GM08714 (cell line): ENCODE results near the gene RRM1.

Experiments used
- H3K4me3 ChIP-seq: fragments of 200-500 bp; sonication (Bioruptor generic); 2 replicates; pipeline ENCODE4 v1.5.1; 2014; ENCODE audit warnings: mild to moderate bottlenecking, low read length, inconsistent platforms
- ZNF274 ChIP-seq: IDR thresholded peaks from 2 replicates; pipeline ENCODE4 v1.6.1; 2012; ENCODE audit warnings: mild to moderate bottlenecking, low read depth, low read length

The RRM1 gene

DNA sequence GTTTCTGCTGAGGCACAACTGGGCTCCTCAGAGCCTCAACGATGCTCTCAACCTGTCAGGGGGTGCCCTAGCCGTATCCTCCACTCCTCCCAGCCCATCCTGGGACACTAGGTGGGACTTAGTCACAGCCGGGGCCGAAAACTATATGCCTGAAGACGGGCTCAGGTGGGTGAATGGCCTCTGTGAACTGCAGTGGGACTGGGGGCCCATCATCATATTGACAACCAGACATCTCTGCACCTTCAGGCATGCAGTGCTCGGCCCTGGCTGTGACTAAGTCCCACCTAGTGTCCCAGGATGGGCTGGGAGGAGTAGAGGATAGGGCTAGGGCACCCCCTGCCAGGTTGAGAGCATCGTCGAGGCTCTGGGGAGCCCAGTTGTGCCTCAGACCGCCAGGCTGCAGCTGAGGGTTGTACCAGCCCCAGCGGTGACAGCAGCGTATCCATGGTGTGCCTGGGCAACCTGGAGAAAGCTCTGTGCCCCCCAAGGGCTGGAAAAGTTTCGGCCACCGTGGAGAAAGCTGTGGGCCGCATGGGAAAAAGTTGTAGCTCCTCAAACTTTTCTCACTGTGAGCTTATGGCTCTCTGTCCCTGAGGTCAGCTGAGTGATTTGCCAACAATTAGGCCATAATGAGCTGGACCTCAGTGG lies 88.9 kb downstream of the RRM1 start:
- no peak overlapping the region for H3K4me3 ChIP-seq
- TF ChIP-seq ZNF274 = no peak

DNA sequence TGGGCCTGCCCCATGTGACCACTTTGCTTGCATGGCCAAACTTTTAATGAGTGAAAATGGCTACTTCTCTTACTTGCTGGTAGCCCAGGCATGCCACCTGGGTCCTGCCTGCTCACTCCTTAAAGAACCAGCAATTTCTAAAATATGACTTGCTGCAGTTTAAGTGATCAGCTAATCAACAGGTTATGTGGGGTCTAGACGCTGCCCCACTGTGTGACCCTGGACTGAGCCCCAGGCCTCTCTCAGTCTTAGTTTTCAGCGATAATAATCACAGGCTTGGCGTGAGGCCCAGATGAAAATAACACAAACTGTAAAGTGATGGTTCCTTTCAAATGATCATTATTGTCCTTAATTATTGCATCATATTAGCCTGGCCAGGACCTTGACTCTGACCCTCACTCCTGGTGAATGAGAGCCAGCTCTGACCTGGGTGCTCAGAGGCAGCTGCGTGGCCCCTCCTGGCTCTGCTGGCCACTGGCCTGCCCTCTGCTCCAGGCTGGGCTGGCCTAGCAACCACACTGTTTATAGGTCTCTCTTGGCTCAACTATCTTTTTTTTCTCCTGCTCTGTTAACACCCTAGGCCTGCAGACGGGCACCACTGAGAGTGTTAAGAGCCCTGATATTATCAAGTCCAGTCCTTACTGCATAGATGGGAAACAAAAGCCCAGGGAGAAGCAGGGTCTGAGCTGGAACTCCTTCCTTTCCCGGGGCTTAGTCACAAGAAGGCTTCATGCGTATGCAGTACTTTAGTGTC lies 89.7 kb downstream of the RRM1 start:
- no peak for TF ChIP-seq ZNF274
- H3K4me3 ChIP-seq = no peak overlapping the region

DNA sequence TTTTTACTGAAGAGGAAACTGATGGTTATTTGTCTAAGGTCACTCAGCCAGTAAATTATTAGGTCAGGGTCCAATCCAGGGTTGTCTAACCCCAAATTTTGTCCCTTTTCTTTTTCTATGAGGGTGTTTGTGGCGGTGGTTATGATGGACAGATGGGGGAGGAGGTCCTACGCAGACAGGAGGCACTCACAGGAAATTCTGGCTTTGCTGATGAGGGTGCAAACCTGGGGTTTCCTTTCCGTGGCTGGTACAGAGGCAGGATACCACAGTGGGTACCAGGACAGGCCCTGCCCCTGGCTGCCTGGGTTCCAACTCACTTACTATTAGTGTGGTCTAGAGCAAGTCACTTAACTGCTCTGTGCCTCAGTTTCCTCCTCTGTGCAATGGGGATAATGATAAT lies 91.0 kb downstream of the RRM1 start:
- TF ChIP-seq ZNF274 = no peak
- H3K4me3 ChIP-seq = no peak overlapping the region

DNA sequence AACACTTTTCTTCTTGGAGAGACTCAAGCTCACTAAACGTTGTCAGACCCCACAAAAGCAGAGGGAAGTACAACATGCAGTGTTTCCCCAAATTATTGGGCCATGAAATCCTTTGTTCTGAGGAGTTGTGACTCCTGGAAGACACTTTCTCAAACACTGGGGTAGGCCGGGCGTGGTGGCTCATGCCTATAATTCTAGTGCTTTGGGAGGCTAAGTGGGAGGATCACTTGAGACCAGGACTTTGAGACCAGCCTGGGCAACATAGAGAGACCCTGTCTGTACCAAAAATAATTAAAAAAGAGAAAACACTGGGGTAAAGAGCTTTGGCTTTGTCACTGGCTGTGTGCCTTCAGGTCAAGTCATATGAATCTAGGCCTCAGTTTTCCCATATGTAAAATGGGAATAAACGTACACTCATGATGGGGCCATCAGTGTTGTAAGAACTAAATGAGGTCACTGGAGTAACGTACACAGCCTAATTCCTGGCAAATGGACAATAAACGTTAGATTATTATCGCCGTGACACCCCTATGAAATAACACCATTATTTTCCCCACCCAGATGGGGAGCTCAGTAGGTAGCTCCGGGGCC lies 92.0 kb downstream of the RRM1 start:
- no peak for TF ChIP-seq ZNF274
- H3K4me3 ChIP-seq = no peak overlapping the region; the same call in 1 of the 2 replicates

DNA sequence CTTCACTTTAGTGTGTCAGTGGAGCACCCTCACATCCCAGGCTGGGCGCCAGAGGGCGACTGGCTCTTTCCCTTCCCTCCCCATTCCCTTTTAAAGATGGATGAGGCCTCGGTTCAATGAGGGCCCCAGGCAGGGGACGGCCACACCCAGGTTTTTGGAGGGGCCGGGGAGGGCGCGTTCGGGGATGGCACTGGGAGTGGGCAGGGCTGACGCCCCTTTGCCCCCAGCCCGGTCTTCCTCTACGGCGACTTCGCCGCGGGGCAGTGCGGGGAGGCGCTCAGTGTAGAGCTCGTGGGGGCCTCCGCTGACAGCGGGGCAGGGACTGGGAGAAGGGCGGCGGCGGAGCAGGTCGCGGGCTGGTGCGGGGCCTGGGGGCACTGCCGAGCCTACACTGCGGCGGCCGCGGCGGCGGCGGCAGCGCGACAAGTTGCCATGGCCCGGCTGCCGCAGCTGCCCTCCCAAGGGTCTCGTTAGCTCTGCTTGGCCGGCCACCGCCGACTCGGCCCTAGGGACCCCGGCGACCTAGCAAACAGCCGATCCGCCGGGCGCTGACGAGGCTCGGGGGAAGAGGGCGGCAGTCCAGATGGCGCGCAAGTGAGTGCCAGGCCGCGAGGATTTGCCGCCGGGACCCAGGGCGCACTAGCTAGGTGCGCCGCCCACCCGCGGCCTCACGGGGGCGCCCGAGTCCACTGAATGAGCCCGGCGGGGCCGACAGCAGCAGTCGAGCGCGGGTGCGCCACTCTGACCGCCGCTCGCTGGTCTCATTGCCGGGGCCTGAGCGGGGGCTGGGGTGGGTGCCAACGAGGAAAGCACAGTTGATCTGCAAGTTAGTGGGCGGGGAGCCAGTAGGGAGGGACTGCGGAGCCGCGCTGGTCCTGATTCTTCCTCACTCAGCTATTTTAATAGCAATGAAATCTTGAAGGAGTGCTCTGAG lies 92.7 kb downstream of the RRM1 start:
- no peak for TF ChIP-seq ZNF274
- peak overlapping the region; percentile 52; the same call in 1 of the 2 replicates for H3K4me3 ChIP-seq
